ENCODE results near the gene AGRN.

Gene AGRN

DNA sequence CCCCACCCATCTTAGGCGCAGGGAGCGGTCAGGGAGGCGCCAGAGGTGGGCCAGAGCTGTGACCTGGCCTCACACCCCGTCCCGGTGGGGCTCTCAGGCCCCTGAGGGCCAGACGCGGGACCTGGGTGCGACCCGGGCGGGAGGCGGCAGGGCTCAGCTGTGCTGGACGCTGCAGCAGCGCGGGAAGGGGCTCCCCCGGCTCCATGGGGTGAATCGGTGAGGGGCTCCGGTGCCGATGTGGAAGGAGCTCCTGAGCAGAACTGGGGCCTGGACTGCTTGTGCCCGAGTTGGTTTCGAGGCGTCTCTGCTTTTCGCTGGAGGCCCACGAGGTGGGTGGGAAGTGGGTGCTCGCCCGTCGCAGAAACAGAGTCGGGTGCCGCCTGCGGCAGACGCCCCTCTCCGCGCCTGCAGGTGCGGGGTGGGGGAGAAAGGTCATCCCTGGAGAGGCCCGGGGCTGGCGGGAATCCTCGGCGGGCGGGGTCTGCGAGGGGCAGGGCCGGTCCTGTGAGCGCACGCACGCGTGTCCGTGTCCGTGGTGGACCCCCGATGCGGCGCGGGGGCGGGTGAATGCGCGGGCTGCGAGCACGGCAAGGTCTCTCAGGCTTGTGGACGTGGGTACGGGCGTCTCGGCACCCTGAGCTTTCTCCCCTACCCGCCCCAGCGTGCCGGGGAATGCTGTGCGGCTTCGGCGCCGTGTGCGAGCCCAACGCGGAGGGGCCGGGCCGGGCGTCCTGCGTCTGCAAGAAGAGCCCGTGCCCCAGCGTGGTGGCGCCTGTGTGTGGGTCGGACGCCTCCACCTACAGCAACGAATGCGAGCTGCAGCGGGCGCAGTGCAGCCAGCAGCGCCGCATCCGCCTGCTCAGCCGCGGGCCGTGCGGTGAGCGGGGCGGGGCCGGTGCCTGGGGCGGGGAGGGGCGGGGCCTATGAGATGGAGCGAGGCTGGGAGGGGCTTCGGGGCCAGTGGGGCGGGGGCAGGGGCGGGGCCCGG is 20.4 kb downstream of the AGRN start:
- DNase-seq = no peak

DNA sequence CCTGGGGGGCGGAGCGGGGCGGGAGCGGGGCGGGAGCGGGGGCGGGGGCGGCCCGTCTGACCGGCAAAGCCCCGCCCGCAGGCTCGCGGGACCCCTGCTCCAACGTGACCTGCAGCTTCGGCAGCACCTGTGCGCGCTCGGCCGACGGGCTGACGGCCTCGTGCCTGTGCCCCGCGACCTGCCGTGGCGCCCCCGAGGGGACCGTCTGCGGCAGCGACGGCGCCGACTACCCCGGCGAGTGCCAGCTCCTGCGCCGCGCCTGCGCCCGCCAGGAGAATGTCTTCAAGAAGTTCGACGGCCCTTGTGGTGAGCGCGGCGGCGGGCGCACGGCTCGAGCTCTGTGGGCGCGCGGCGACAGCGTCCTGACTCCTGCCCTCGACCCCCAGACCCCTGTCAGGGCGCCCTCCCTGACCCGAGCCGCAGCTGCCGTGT is 21.2 kb downstream of the AGRN start:
- no peak for DNase-seq

DNA sequence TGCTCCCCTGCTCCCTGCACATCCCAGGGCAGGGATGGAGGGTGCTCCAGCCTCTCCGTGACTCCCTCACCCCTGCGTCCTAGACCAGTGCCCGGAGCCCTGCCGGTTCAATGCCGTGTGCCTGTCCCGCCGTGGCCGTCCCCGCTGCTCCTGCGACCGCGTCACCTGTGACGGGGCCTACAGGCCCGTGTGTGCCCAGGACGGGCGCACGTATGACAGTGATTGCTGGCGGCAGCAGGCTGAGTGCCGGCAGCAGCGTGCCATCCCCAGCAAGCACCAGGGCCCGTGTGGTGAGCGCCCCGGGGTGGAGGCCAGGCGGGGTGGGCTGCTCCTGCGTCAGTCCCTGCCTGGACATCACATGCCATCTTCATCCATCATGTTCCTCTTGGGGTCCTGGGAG is 22.0 kb downstream of the AGRN start:
- no peak for DNase-seq

DNA sequence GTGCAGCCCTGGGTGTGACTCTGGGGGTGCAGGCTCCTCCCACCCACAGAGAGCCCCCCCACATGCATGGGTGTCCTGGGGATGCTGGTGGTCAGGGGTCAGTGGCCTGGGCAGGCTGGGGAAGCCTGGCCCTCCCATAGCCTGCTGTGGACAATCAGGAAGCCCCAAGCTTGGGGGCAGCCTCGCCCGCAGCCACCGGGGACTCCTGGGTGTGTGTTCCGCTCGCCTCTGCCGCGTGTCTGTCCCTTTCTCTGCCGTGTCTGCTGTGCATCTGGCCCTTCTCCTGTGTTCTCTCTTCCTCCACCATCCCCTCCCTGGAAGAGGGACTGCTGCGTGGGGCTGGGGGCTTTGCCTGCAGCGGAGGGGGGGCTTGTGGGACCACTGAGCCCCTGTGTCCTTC is 22.9 kb downstream of the AGRN start:
- no peak for DNase-seq

DNA sequence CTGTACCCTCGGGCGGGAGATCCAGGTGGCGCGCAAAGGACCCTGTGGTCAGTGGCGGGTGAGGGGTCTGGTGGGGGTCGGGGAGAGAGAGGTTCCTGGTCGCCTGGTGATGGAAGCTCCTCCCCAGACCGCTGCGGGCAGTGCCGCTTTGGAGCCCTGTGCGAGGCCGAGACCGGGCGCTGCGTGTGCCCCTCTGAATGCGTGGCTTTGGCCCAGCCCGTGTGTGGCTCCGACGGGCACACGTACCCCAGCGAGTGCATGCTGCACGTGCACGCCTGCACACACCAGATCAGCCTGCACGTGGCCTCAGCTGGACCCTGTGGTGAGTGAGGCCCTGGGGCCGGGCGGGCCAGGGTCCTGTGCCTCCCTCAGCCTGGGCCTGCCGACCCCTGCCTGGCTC is 23.5 kb downstream of the AGRN start:
- DNase-seq = no peak

DNA sequence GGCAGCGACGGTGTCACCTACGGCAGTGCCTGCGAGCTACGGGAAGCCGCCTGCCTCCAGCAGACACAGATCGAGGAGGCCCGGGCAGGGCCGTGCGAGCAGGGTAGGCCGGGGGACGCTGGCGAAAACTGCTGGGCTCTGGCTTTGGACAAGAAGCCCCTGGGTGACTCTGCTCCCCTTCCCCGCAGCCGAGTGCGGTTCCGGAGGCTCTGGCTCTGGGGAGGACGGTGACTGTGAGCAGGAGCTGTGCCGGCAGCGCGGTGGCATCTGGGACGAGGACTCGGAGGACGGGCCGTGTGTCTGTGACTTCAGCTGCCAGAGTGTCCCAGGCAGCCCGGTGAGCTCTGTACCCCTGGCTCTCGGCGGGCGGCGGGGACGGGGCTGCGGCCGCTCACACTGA is 24.0 kb downstream of the AGRN start:
- DNase-seq = no peak

DNA sequence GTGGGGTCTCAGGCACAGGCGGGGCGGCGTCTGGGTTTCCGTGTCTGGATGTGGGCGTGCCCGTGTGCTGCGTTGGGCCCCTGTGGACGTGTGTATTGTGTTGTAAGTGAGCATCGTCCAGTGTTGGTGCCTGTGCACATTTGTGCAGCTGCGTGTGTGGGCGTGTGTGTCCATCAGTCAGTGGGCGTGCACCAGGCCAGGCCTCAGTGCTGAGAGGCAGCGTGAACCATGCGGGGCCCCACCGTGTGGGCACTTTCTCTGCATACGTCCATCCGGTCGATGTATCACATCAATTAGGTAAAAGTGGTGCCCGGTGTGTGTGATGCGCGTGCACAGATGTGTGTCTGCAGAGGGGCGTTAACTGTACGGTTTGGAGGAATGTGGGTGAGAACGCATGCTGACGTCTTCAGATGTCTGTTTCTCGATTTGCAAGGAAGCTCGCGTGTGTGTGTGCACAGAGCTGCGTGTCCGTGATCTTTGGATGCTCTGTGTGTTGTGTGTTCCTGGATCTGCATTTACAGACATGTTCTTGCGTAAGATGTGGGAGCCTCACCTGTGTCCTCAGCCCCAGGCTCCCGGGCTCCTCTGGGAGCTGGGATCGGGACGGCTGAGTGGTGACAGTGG is 24.6 kb downstream of the AGRN start:
- DNase-seq = no peak

DNA sequence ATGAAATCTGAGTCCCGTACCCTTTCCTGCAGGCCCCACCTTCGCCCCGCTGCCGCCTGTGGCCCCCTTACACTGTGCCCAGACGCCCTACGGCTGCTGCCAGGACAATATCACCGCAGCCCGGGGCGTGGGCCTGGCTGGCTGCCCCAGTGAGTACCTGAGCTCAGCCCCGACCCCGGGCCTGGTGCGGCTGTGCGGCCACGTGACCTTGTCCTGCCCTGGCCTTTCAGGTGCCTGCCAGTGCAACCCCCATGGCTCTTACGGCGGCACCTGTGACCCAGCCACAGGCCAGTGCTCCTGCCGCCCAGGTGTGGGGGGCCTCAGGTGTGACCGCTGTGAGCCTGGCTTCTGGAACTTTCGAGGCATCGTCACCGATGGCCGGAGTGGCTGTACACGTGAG is 25.2 kb downstream of the AGRN start:
- no peak for DNase-seq

DNA sequence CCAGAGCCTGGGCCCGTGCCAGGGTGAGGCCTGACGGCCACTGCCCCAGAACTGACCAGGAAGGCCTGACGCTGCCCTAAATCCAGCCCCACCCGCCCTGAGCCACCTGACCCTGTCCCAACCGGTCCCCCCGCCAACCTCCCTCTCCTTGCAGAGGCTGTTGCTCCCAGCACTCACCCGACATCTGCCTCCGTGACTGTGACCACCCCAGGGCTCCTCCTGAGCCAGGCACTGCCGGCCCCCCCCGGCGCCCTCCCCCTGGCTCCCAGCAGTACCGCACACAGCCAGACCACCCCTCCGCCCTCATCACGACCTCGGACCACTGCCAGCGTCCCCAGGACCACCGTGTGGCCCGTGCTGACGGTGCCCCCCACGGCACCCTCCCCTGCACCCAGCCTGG is 26.3 kb downstream of the AGRN start:
- no peak for DNase-seq

DNA sequence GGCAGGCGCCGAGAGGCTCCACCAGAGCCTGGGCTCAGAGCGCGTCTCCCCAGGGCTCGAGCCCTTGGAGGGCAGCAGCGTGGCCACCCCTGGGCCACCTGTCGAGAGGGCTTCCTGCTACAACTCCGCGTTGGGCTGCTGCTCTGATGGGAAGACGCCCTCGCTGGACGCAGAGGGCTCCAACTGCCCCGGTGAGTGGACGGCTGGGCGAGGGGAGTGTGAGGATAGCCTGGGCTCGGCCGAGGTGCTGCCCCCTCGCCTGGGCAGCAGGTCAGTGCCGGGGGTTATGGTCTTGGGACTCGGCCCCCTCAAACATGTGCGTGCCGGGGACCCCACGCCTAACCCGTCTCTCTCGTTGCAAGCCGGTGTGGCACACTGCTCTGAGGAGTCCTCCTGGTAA is 26.8 kb downstream of the AGRN start:
- DNase-seq = no peak

DNA sequence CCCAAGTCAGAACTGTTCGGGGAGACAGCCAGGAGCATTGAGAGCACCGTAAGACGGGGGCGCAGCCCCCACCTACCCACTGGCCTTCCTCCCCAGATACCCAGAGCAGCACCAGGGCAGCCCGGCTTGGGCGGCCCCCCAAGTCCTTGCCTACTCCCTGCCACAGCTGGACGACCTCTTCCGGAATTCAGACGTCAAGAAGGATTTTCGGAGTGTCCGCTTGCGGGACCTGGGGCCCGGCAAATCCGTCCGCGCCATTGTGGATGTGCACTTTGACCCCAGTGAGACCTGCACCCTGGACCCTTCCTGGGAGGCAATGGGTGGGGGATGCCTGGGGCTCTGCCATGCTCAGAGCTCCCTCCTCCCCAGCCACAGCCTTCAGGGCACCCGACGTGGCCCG is 27.5 kb downstream of the AGRN start:
- no peak for DNase-seq

DNA sequence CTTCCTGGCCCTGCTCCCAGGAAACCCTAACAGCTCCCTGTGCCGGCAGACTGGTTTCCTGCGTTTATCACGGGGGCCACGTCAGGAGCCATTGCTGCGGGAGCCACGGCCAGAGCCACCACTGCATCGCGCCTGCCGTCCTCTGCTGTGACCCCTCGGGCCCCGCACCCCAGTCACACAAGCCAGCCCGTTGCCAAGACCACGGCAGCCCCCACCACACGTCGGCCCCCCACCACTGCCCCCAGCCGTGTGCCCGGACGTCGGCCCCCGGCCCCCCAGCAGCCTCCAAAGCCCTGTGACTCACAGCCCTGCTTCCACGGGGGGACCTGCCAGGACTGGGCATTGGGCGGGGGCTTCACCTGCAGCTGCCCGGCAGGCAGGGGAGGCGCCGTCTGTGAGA is 28.0 kb downstream of the AGRN start:
- DNase-seq = no peak

DNA sequence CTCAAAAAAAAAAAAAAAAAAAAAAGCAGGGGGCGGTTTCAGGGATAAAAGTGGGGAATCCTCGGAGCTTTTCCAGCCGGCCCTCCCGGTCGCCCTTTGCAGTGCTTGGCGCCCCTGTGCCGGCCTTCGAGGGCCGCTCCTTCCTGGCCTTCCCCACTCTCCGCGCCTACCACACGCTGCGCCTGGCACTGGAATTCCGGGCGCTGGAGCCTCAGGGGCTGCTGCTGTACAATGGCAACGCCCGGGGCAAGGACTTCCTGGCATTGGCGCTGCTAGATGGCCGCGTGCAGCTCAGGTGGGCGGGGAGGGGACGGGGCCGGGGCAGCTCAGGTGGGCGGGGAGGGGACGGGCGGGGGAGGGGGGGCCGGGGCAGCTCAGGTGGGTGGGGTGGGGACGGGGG is 28.8 kb downstream of the AGRN start:
- DNase-seq = no peak

DNA sequence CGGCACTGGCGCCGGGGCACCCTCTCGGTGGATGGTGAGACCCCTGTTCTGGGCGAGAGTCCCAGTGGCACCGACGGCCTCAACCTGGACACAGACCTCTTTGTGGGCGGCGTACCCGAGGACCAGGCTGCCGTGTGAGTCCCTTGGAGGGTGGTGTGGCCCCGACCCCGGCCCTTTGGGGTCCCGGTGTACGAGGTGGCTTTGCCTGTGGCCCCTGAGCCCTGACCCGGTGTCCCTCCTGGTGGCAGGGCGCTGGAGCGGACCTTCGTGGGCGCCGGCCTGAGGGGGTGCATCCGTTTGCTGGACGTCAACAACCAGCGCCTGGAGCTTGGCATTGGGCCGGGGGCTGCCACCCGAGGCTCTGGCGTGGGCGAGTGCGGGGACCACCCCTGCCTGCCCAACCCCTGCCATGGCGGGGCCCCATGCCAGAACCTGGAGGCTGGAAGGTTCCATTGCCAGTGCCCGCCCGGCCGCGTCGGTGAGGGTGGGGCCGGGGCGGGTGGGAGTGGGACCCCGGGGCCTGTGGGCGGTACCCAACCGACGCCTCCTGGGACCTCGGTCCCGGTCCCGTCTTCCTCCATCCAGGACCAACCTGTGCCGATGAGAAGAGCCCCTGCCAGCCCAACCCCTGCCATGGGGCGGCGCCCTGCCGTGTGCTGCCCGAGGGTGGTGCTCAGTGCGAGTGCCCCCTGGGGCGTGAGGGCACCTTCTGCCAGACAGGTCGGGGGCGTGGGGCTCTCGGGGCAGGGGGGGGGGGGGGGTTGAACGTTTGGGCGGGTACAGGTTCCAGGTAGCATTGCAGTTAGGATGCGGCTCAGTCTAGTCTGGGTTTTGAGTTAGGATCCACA is 29.6 kb downstream of the AGRN start:
- no peak for DNase-seq

DNA sequence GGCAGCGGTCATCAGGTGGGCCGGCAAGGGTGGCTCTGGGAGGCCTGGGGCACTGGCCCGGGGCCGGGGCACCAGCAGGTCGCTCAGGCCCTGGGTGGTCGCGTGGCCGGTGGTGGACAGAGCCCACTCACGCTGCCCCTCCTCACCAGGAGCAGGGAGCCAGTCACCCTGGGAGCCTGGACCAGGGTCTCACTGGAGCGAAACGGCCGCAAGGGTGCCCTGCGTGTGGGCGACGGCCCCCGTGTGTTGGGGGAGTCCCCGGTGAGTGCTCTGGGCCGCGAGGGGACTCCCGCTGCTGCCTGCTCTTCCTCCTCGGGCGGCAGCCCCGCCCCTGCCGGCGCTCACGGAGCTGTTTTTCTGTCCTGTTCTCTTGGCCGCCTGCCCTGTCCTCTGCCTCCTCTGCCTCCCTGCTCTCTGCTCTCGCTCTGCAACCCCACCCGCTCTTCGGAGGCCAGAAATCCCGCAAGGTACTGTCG is 30.7 kb downstream of the AGRN start:
- no peak for DNase-seq

DNA sequence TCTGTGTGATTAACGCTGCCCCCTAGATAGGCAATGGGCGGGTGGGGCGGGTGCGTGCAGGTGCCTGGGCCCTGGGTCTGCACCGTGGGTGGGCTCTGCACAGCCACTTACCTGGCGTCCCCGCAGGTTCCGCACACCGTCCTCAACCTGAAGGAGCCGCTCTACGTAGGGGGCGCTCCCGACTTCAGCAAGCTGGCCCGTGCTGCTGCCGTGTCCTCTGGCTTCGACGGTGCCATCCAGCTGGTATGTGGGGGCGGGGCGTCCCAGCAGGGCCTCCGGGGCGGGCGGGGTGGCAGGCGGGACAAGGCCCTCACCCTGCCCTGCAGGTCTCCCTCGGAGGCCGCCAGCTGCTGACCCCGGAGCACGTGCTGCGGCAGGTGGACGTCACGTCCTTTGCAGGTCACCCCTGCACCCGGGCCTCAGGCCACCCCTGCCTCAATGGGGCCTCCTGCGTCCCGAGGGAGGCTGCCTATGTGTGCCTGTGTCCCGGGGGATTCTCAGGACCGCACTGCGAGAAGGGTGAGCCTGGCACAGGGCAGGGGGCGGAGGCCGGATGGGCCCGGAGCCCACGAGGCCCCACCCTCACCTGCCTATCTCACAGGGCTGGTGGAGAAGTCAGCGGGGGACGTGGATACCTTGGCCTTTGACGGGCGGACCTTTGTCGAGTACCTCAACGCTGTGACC is 31.3 kb downstream of the AGRN start:
- DNase-seq = no peak

DNA sequence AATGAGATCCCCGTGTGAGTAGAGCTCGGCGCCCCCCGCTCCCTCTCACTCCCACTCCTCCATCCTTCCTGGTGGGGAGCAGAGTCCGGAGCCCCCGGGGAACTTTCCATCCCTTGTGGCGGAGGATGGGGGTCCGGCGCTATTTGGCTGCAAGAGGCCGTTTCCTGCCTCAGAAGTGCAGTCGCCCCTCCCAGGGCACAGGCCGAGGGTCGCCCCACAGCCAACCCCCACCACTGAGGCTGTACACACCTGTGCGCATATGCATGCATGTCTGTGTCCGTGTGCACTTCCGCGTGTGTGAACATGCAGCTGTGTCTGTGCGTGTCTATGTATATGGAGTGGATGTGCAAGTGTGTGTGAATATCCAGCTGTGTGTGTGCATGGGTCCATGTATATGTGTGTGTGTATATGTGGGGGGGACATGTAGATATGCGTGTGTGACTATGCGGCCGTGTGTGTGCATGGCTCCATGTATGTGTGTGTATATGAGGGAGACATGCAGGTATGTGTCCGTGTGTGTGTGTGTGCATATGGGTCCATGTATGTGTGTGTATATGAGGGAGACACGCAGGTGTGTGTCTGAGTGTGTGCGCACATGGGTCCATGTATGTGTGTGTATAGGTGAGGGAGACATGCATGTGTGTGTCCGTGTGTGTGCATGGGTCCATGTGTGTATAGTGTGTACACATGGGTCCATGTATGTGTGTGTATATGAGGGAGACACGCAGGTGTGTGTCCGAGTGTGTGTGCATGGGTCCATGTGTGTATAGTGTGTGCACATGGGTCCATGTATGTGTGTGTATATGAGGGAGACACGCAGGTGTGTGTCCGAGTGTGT is 32.3 kb downstream of the AGRN start:
- no peak for DNase-seq

DNA sequence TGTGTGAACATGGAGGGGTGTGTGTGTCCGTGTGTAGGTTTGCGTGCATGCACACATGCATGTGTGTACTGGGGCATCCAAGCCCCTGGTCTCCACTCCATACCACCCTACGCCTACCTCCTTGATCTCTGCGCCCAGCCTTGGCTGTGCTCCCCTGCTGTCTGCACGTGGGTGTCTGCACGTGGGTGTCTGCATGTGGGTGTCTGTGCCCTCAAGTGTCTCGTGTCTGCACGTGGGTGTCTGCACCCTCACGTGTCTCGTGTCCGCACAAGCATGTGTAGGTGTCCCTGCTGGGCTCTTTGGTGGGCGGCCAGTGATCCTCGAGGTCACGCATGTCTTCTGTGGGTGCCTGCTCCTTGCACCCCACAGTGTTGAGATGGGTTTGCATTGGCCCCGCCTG is 33.1 kb downstream of the AGRN start:
- DNase-seq = no peak

DNA sequence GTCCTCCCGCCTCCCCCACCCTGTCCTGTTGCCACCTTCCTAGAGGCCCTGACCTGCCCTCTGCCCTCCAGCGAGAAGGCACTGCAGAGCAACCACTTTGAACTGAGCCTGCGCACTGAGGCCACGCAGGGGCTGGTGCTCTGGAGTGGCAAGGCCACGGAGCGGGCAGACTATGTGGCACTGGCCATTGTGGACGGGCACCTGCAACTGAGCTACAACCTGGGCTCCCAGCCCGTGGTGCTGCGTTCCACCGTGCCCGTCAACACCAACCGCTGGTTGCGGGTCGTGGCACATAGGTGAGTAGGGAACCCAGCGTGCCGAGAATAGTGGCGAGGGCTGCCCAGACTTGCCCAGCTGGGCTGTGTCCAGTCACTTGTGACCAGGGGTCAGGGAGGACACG is 33.8 kb downstream of the AGRN start:
- DNase-seq = no peak

DNA sequence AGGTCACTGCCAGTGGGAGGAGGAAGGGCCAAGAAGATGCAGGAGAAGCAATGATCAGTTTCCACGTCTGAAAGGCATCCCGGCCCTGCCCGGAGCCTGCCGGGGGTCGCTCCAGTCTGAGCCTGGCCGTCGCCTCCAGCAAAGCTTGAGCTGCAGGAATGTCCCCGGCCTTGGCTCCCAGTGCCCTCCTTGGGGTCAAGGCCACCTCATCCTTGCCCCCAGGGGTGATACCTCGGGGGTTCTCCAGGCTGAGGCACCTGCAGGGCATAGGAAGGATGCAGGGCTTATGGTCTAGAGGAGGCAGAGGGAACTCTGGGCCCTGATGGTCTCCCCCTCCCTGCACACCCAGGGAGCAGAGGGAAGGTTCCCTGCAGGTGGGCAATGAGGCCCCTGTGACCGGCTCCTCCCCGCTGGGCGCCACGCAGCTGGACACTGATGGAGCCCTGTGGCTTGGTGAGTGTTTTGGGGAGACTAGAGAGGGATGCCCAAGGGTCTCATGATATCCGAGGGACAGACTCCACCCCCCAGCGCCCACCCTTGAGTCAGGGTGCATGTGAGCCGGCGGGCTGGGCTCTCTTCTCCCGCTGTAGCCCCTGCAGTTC is 34.3 kb downstream of the AGRN start:
- DNase-seq = no peak

DNA sequence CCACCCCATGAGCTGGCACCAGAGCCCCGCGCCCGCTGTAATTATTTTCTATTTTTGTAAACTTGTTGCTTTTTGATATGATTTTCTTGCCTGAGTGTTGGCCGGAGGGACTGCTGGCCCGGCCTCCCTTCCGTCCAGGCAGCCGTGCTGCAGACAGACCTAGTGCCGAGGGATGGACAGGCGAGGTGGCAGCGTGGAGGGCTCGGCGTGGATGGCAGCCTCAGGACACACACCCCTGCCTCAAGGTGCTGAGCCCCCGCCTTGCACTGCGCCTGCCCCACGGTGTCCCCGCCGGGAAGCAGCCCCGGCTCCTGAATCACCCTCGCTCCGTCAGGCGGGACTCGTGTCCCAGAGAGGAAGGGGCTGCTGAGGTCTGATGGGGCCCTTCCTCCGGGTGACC is 35.1 kb downstream of the AGRN start:
- no peak for DNase-seq
